GM12891 (cell line): ENCODE results near the gene DHRS9.

ENCODE experiments used
- DNase-seq: peaks from one replicate; pipeline ENCODE4 v3.0.0; 2011; ENCODE audit warnings: low spot score; ENCODE audit not compliant: insufficient read length
- FAIRE-seq: peaks from 2 replicates; lab custom pipeline; 2011; peaks lifted over from hg19 to GRCh38; lab: Jason Lieb, UNC
- PAX5 ChIP-seq: IDR thresholded peaks from 2 replicates; pipeline ENCODE4 v1.6.1; 2011; ENCODE audit warnings: low read length, moderate library complexity, mild to moderate bottlenecking; ENCODE audit not compliant: insufficient read depth, severe bottlenecking
- POLR2A ChIP-seq: IDR thresholded peaks from 2 replicates; pipeline ENCODE4 v1.6.1; 2011; ENCODE audit warnings: low read depth, low read length, control low read depth
- POLR2AphosphoS5 ChIP-seq: IDR thresholded peaks from 2 replicates; pipeline ENCODE4 v1.6.1; 2011; ENCODE audit warnings: low read depth, low read length, control low read depth
- POU2F2 ChIP-seq: IDR thresholded peaks from 2 replicates; pipeline ENCODE4 v1.6.1; 2011; ENCODE audit warnings: low read depth, mild to moderate bottlenecking, control low read depth, low read length, moderate library complexity
- SPI1 ChIP-seq: IDR thresholded peaks from 2 replicates; pipeline ENCODE4 v1.6.1; 2011; ENCODE audit warnings: low read depth, low read length, control low read depth
- TAF1 ChIP-seq: IDR thresholded peaks from 2 replicates; pipeline ENCODE4 v1.6.1; 2011; ENCODE audit warnings: low read depth, low read length, control low read depth

The DHRS9 gene

DNA sequence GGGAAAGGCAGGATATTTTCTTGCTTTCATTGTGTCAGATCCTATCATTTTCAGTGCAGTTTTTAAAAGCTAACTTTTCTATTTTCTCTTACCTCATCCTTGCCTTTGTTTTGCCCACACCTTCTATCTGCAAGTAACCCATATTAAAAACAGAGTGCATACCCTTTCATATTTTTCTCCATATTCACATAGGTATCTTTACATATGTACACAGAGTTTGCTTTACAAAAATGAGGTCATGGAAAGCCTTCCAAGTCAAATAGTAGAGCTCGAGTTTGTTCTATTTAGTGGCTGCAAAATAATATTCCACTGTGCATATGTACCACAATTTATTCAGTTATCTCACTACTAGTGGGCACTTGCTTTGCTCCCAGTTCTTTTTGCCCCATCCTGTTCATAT lies 3.9 kb upstream of the DHRS9 start:
- TF ChIP-seq SPI1 (no peak), POLR2AphosphoS5 (no peak), TAF1 (no peak), POLR2A (no peak), PAX5 (no peak), POU2F2 (no peak)
- DNase-seq (no peak), FAIRE-seq (no peak)

DNA sequence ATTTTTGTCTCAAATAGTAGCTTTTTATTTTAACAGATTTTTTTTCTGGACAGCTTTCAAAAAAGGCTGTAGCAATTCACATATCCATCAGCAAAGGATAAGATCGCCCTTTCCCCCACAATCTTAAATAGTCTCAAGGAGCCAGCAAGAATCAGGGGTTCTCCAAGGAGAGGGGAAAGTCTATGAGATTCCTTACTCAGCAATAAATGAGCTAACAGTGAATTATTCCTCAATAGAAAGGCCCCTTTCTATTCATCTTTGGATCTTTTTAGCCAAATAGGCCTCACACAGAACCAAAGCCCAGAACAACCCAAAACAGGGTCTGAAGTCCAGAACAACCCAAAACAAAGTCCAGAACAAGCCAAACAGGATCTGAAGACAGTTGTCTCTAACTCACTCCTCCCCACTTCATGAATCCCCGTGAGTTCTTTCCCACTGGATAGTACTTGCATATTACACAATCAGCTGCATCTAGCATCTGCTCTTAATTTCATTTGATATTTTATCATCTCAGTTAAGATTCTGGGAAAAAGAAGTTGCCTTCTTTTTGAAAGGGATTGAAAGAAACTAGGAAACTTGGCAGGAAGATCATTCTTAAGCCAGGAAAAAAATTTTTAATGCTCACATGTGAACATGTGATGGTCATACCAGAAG lies 3.4 kb upstream of the DHRS9 start:
- no peak for DNase-seq
- no peak for FAIRE-seq
- TF ChIP-seq POLR2AphosphoS5 (no peak), SPI1 (no peak), POLR2A (no peak), POU2F2 (no peak), TAF1 (no peak), PAX5 (no peak)

DNA sequence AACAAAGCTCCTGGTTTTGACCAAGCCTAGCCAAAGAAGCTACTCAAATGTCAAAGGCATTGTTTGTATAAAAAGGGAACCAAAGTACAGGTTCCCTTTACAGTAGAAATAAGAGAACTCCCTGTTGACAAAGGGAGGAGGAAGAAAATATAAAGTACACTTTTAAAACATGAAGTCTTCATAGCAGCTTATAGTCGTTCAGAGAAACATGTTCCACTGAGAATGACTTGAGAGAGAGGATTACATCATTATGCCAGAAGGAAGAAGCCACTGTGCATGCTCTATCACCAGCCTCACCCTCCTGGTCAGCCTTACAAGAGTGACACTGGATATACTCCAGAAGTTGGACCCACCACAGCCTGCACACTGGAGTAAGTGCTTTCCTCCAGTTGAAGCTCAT lies 2.5 kb upstream of the DHRS9 start:
- no peak for DNase-seq
- no peak for FAIRE-seq
- TF ChIP-seq SPI1 (no peak), TAF1 (no peak), POU2F2 (no peak), POLR2AphosphoS5 (no peak), POLR2A (no peak), PAX5 (no peak)

DNA sequence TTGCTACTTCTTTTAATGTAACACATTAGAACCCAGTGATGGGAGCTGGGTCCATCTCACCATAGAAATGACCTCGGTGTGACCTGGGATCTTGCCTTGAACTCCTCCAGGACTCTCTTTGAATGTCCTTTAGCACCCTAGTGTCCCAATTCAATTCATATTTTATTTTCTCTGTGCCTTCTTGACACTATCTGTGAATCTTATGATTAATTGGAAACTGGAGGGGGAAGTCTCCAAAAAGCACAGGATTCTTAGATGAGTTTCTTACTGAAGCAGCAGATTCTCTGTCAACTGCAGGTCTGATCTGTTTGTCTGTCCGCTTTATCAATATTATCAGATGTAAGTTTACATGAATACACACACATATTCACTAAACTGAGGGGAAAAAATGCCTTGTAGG lies 470 bp downstream of the DHRS9 start:
- FAIRE-seq (no peak), DNase-seq (no peak)
- TF ChIP-seq SPI1 = no peak
- no peak for TF ChIP-seq PAX5
- TF ChIP-seq POLR2AphosphoS5 = no peak
- TF ChIP-seq POU2F2 = no peak
- TF ChIP-seq POLR2A = no peak
- no peak for TF ChIP-seq TAF1

DNA sequence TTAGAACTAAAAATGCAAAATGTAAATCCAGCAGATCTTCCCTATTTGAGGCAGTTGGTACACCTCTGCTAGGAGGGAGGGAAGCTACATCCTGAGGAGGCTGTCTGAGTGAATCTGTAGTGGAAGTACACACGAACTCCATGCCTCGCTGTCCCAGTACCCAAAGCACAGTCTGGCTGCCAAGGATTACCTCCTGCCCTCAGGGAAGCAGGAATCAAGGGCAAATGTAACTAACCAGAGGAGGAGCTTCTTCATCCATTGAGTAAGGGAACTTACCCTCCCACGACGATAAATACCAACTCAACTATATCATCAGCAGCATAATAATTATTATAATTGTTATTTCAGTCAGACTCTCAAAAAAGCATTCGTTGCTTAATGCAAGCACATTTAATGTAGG lies 2.1 kb downstream of the DHRS9 start:
- no peak for TF ChIP-seq SPI1
- TF ChIP-seq PAX5 = no peak
- TF ChIP-seq POLR2AphosphoS5 = no peak
- TF ChIP-seq POU2F2 = no peak
- TF ChIP-seq POLR2A = no peak
- TF ChIP-seq TAF1 = no peak
- no peak for FAIRE-seq
- no peak for DNase-seq

DNA sequence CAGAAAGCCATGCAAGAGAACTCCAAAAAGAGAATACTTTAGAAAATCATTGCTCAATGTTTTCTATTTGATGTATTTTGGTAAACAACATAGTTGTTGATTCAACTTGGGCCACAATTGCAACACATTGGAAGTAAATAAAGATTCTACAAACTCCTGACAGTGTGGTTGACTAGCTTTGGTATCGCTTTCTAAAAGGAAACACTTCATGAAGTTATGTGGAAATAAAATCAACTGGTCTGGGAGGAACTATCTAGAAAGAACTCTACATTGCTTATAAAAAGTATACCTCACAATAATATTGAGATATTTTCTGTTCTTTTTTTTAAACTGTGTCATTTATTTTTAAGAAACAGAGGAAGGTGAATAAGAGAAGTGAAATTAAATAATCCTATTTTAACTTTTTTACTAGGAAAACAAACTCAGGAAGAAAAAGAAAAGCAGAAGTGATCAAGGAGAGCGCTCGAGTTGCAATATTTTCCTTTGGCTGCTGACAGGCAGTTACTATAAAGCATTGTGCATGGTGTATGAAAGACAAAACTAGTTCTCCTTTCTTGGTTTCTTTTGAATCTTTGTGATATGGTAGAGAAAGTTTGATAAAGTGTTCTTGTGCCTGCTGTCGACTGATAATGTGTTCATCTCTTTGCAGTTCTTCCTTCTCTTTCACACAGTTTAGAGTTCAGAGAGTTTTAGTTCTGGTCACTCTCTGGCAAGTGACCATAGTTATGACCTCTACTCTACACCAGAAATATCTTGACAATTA lies 3.0 kb downstream of the DHRS9 start:
- FAIRE-seq = no peak
- TF ChIP-seq POLR2A (no peak), POU2F2 (no peak), SPI1 (peak; percentile 60; the same call in 1 of the 2 replicates)
- no peak for DNase-seq

DNA sequence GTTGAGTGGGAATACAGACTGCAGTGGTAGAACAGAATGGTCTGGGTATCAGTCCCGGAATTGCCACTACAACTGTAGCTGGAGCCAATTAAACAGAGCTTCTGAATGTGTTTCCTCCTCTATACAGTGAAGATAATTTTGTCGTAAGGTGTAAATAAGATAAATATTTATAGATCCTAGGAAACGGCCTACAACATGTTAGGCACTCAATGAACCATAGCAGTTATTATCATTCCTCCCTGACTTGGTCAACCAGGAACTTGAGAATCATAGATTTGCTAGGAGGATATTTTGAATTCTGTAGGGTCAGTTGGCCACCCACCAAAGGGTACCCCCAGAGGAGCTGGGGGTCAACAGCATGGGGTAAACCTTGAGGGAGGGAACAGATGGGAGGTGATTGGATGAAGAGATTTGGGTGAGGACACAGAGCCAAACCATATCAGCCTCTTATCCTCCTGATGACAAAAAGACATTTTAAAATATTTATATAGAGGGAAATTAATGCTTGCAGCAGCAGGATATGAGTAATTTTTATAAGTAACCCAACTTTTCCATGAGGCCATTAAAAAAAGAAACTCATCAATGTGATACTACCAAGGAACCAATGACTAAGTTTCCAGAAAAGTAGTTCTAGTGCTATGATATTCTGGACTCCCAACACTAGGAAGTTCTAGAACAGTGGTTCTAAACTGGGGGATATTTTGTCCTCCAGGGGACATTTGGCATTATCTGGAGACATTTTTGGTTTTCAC lies 4.0 kb downstream of the DHRS9 start:
- TF ChIP-seq PAX5 (no peak), SPI1 (no peak), POLR2AphosphoS5 (no peak), TAF1 (no peak), POLR2A (no peak), POU2F2 (no peak)
- FAIRE-seq = no peak
- no peak for DNase-seq

DNA sequence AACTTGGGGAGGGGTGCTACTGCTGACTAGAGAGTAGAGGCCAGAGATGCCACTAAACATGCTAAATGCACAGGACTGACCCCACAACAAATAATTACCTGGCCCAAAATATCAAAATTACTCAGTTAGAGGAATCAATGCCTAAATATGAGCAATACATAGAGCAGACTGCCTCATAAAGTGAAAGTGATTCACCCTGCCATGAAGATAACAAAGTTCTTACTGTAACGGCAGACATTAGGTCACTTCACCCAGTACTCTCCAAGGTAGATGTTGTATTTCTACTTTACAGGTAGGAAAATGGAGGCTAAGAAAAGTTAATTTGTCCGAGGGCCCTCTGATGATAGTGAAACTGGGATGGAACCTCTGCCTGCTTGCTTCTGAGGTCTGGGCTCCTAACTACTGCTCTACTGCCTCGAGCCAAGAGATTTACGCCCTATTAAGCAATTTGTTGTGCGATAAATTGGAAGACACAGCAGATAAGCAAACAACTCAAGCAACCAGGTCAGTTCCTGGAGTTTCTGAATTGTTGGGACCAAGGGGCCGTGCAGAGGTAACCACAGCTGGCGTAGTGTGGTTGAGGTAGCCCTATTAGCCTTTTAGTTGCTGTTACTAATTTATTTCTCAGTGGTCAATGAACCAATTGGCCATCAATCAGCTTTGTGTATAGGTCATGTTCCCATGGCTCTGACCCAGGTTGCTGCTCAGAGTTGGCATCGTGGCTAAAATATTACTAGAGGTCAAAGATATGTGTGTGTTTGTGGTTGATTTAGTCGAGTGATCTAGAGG lies 4.8 kb downstream of the DHRS9 start:
- DNase-seq (no peak), FAIRE-seq (no peak)
- TF ChIP-seq POLR2AphosphoS5 (no peak), POU2F2 (no peak), PAX5 (no peak), SPI1 (no peak), POLR2A (no peak), TAF1 (no peak)
